Measurements from ENCODE around the gene FCER1G. TPM values are rescaled to one million over a fixed set of nuclear protein-coding genes. Genes with fewer than 3 reads are reported as not detected.
A peak's percentile ranks its signal among the peaks of the same experiment; 100 is the strongest.

The FCER1G gene
- total and polyA plus RNA-seq, 2 experiments from 2014 or later = 4.3 to 4.8 TPM

DNA sequence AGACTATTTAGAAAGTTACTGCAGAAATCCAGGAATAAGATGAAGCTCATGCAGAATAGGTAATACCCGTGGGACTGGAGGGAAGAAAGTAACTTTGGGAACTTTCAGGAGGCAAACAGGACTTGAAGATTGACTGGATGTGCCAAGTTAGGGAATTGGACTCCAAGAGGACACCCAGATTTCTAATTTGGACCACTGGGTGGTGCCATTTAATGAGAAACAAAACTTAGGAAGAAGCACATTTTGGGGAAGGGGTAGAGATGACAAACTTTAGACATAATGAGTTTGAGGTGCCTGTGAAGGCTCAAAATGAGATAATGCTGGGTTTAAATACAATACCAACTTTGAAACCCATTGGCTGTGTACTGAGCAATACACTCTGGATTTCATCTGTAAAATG lies 34.5 kb upstream of the FCER1G start:
- WGBS (ENCODE audit: low lambda C conversion rate, missing lambda C conversion rate) = 69% methylated on average over 1 of the region's 1 CpG

DNA sequence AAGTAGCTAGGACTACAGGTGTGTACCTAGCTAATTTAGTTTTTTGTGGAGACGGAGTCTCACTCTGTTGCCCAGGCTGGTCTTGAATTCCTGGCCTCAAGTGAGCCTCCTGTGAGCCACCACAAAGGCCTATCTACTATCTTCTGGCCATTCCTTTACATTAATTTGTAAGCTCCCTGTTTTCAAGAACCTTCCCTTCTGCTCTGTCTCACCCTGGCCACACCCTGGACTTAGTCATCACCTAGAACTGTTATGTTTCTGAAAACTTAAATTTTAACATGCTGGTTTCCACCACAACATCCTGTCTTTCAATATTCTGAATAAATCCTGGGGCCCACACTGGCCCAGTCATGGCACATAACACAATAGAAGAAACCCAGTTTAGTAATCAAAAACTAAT lies 32.9 kb upstream of the FCER1G start:
- Histone ChIP-seq H3K9me3 (ENCODE audit: low read depth) (no peaks in the 10 kb centered on the region), H3K79me2 (no peaks in the 10 kb centered on the region), H3K4me1 (ENCODE audit: insufficient read depth) (no peaks in the 10 kb centered on the region), H3K4me3 (no peak overlapping the region), H3K4me2 (no peak overlapping the region), H4K20me1 (ENCODE audit: insufficient read depth, poor library complexity, severe bottlenecking) (no peaks in the 10 kb centered on the region), H3K27ac (no peak overlapping the region), H2AFZ (no peak overlapping the region), H3K9me2 (replicated peaks; ENCODE audit: insufficient read depth) (no peaks in the 10 kb centered on the region), H3K36me3 (replicated peaks; ENCODE audit: insufficient read depth, low read depth) (no peaks in the 10 kb centered on the region), H3K27me3 (no peaks in the 10 kb centered on the region)
- 91% methylated on average over 1 of the region's 1 CpG for WGBS (ENCODE audit: low lambda C conversion rate, missing lambda C conversion rate)
- TF ChIP-seq, protein P1, sequence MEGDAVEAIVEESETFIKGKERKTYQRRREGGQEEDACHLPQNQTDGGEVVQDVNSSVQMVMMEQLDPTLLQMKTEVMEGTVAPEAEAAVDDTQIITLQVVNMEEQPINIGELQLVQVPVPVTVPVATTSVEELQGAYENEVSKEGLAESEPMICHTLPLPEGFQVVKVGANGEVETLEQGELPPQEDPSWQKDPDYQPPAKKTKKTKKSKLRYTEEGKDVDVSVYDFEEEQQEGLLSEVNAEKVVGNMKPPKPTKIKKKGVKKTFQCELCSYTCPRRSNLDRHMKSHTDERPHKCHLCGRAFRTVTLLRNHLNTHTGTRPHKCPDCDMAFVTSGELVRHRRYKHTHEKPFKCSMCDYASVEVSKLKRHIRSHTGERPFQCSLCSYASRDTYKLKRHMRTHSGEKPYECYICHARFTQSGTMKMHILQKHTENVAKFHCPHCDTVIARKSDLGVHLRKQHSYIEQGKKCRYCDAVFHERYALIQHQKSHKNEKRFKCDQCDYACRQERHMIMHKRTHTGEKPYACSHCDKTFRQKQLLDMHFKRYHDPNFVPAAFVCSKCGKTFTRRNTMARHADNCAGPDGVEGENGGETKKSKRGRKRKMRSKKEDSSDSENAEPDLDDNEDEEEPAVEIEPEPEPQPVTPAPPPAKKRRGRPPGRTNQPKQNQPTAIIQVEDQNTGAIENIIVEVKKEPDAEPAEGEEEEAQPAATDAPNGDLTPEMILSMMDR (IDR thresholded peaks at IDR 0.05; ENCODE audit: poor library complexity) = no peak
- TF ChIP-seq EZH2phosphoT487 (IDR thresholded peaks at IDR 0.05; ENCODE audit: low read depth, severe bottlenecking, unreplicated experiment) (no peak), EZH2 (IDR thresholded peaks at IDR 0.05; ENCODE audit: borderline replicate concordance) (no peak)
- no peak for DNase-seq (ENCODE audit: low spot score)

More for the DNA sequence above, 34.5 kb upstream of the FCER1G start:
- Histone ChIP-seq H4K20me1 (ENCODE audit: insufficient read depth, poor library complexity, severe bottlenecking) (no peaks in the 10 kb centered on the region), H3K79me2 (peaks cover 15% of the 10 kb centered on the region), H3K9me2 (replicated peaks; ENCODE audit: insufficient read depth) (no peaks in the 10 kb centered on the region), H3K27ac (no peak overlapping the region), H3K36me3 (replicated peaks; ENCODE audit: insufficient read depth, low read depth) (no peaks in the 10 kb centered on the region), H3K9me3 (ENCODE audit: low read depth) (no peaks in the 10 kb centered on the region), H3K27me3 (no peaks in the 10 kb centered on the region), H2AFZ (no peak overlapping the region), H3K4me3 (no peak overlapping the region), H3K4me2 (no peak overlapping the region), H3K4me1 (ENCODE audit: insufficient read depth) (peaks cover 8% of the 10 kb centered on the region)
- TF ChIP-seq EZH2 (IDR thresholded peaks at IDR 0.05; ENCODE audit: borderline replicate concordance) = no peak
- TF ChIP-seq, protein P1 (IDR thresholded peaks at IDR 0.05; ENCODE audit: poor library complexity) = peak; percentile 24
- DNase-seq (ENCODE audit: low spot score) = no peak

DNA sequence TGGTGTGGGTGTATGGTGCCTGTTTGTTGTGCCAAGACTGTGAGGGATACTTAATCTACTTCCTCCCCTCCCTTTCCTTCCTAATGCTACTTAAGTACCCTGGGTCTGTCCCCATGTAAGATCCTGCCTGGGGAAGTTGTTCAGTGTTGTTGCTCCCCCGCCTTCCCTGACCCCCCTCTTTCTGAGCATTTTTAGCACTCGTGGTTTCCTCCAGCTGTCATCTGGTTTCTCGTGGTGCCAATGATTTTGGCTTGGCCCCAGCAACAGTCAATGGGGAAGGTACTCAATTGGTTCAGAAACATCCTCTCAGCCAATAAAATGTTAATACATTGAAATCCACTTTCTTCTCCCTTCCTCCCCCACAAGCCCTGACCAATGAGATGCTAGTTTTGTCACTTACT lies 29.8 kb upstream of the FCER1G start:
- Histone ChIP-seq H3K4me1 (ENCODE audit: insufficient read depth) (no peaks in the 10 kb centered on the region), H3K4me2 (no peak overlapping the region), H3K79me2 (no peaks in the 10 kb centered on the region), H3K27ac (no peak overlapping the region), H3K4me3 (no peak overlapping the region), H3K36me3 (replicated peaks; ENCODE audit: insufficient read depth, low read depth) (no peaks in the 10 kb centered on the region), H2AFZ (no peak overlapping the region), H4K20me1 (ENCODE audit: insufficient read depth, poor library complexity, severe bottlenecking) (no peaks in the 10 kb centered on the region), H3K27me3 (no peaks in the 10 kb centered on the region), H3K9me2 (replicated peaks; ENCODE audit: insufficient read depth) (no peaks in the 10 kb centered on the region), H3K9me3 (ENCODE audit: low read depth) (no peaks in the 10 kb centered on the region)
- DNase-seq (ENCODE audit: low spot score) = no peak
- TF ChIP-seq, protein P1 (IDR thresholded peaks at IDR 0.05; ENCODE audit: poor library complexity) = no peak
- TF ChIP-seq EZH2 (IDR thresholded peaks at IDR 0.05; ENCODE audit: borderline replicate concordance) = no peak
- no peak for TF ChIP-seq EZH2phosphoT487 (IDR thresholded peaks at IDR 0.05; ENCODE audit: low read depth, severe bottlenecking, unreplicated experiment)
- WGBS (ENCODE audit: low lambda C conversion rate, missing lambda C conversion rate) = 57% methylated on average over 3 of the region's 3 CpGs

Data from hepatocyte (in vitro differentiated cells).